Spleen (tissue), 11 donors: ENCODE results near the gene PAPOLG. TPM values are rescaled to one million over a fixed set of nuclear protein-coding genes. Genes with fewer than 3 reads are reported as not detected.
A peak's percentile ranks its signal among the peaks of the same experiment; 100 is the strongest.

ENCODE experiments used
- DNase-seq: peaks from one replicate; pipeline ENCODE4 v3.0.0-alpha.2; 2020
- H3K27ac ChIP-seq, 8 donors: fragments of 200-600 bp; sonication (generic) in 7 of 8; 1 replicate in 4 of 8; 2 replicates in 4 of 8; pipeline versions ENCODE4 v1.5.0 to v1.8.0; 2016 to 2021; ENCODE audit warnings: inconsistent platforms in 4 of 8, mild to moderate bottlenecking in 4 of 8, moderate library complexity in 1 of 8
- H3K27me3 ChIP-seq, 7 donors: fragments of 200-600 bp; sonication (generic) in 6 of 7; replicated peaks in 1 of 7; 1 replicate in 4 of 7; 2 replicates in 3 of 7; pipeline versions ENCODE4 v1.5.0 to v1.8.0; 2016 to 2021; ENCODE audit warnings: inconsistent platforms in 3 of 7, mild to moderate bottlenecking in 1 of 7
- H3K36me3 ChIP-seq, 6 donors: fragments of 200-600 bp; sonication (generic) in 5 of 6; 1 replicate in 4 of 6; 2 replicates in 2 of 6; pipeline versions ENCODE4 v1.5.0 to v1.8.0; 2016 to 2021; ENCODE audit warnings: inconsistent platforms in 2 of 6
- H3K4me1 ChIP-seq, 6 donors: fragments of 200-600 bp; sonication (generic) in 5 of 6; 1 replicate in 3 of 6; 2 replicates in 3 of 6; pipeline versions ENCODE4 v1.5.0 to v1.8.0; 2016 to 2021; ENCODE audit warnings: inconsistent platforms in 3 of 6
- H3K4me3 ChIP-seq, 8 donors: fragments of 200-600 bp; sonication (generic) in 7 of 8; 1 replicate in 4 of 8; 2 replicates in 4 of 8; pipeline versions ENCODE4 v1.5.0 to v1.8.0; 2016 to 2021; ENCODE audit warnings: inconsistent platforms in 4 of 8, mild to moderate bottlenecking in 4 of 8, moderate library complexity in 2 of 8
- H3K9me3 ChIP-seq, 8 donors: fragments of 200-600 bp; sonication (generic) in 7 of 8; 1 replicate in 4 of 8; 2 replicates in 4 of 8; pipeline versions ENCODE4 v1.5.0 to v1.8.0; 2016 to 2021; ENCODE audit warnings: inconsistent platforms in 4 of 8
- CTCF ChIP-seq, 11 experiments: fragments of 200-600 bp in 7 of 11; fragments of 450-650 bp in 4 of 11; sonication (generic) in 4 of 11; IDR thresholded peaks in 8 of 11; conservative IDR thresholded peaks in 3 of 11; 1 replicate in 7 of 11; 2 replicates in 4 of 11; pipeline versions ENCODE4 v1.4.0 to v1.8.0; 2016 to 2021; ENCODE audit warnings: antibody characterized with exemption in 11 of 11, inconsistent platforms in 4 of 11, mild to moderate bottlenecking in 1 of 11
- POLR2A ChIP-seq, 3 donors: fragments of 450-650 bp; IDR thresholded peaks; one replicate each; pipeline ENCODE4 v1.5.1; 2017; ENCODE audit warnings: antibody characterized with exemption in 3 of 3, mild to moderate bottlenecking in 1 of 3
- POLR2AphosphoS5 ChIP-seq, 3 donors: sonication (generic); formaldehyde crosslinking; IDR thresholded peaks; one replicate each; pipeline ENCODE4 v1.5.1; 2017; ENCODE audit warnings: antibody characterized with exemption in 3 of 3
- WGBS, 5 donors: extraction: QIAGEN DNeasy Blood & Tissue Kit in 3 of 5; methylation state at CpG; one replicate each; pipeline versions ENCODE4 v1.1.5 to v1.1.7; 2013 to 2018; 5-methylcytosine and 5-hydroxymethylcytosine counted together
- intact Hi-C: fragments of 100-400 bp; cut with DNase I; formaldehyde crosslinking; loops from one replicate; pipeline ENCODE4 v1.15.0; 2023; ENCODE audit warnings: low total_unique reads
- polyA plus RNA-seq, 3 donors: library from polyadenylated mRNA; stranded (reverse); fragments of 200-250 nt; gene quantifications; one replicate each; pipeline ENCODE4 v1.2.1, GENCODE V29; 2013
- total RNA-seq, 7 donors: library from RNA; depleted of rRNA in 3 of 7; stranded (reverse); fragments of >200 nt in 3 of 7; fragmentation: NEBNext Ultra II Directional in 4 of 7; extraction: Animal tissue kit (Norgen Biotek cat#: 25700) in 4 of 7; gene quantifications; one replicate each; pipeline versions ENCODE4 v1.1.0 to v1.2.1, GENCODE V29; 2016 to 2021
- donor health status: healthy with polysubstance abuse.
- donor health status: DM: no; HTN: no; CAD: no; lungs with moderate emphysema.
- donor health status: DM: no; HTN: no; CAD: no.
- donor health status: Bipolar disorder and iron deficiency.
- donor health status: healthy.
- donor health status: DM: no; HTN: no; CAD: no.
- donor health status: DM: yes; HTN: yes; CAD: no.

The PAPOLG gene
- total and polyA plus RNA-seq, 10 donors = 4.2 to 27.9 (median 21.3) TPM

GRCh38 chr2:60745761-60746160 is 10.3 kb upstream of the PAPOLG start:
- TF ChIP-seq POLR2AphosphoS5 (IDR thresholded peaks at IDR 0.05) (no peak), POLR2A (IDR thresholded peaks at IDR 0.05) (no peak), CTCF (IDR thresholded peaks at IDR 0.05 in 8 of 11, conservative IDR thresholded peaks at IDR 0.05 in 3 of 11) (no peak)
- H3K27me3 ChIP-seq = no peaks in the 10 kb centered on the region
- no peak for DNase-seq
- WGBS, 5 donors = 35 to 51% (median 38%) methylated on average over 5 to 7 of the region's 7 CpGs
- no peak overlapping the region for H3K27ac ChIP-seq
- H3K4me1 ChIP-seq = peaks cover 0 to 13% (median 2%) of the 10 kb centered on the region in 6 donors
- no peaks in the 10 kb centered on the region for H3K36me3 ChIP-seq
- no peaks in the 10 kb centered on the region for H3K9me3 ChIP-seq
- intact Hi-C loops = no loop called here
- H3K4me3 ChIP-seq = no peak overlapping the region

GRCh38 chr2:60746318-60746717 is 9.8 kb upstream of the PAPOLG start:
- Histone ChIP-seq H3K9me3 (no peaks in the 10 kb centered on the region), H3K27ac (no peak overlapping the region), H3K36me3 (no peaks in the 10 kb centered on the region), H3K4me3 (no peak overlapping the region), H3K4me1 (peaks cover 0 to 13% (median 2%) of the 10 kb centered on the region in 6 donors), H3K27me3 (no peaks in the 10 kb centered on the region)
- WGBS, 5 donors = 87 to 94% (median 92%) methylated on average over 8 of the region's 8 CpGs
- intact Hi-C loops = no loop called here
- TF ChIP-seq CTCF (IDR thresholded peaks at IDR 0.05 in 8 of 11, conservative IDR thresholded peaks at IDR 0.05 in 3 of 11) = no peak
- DNase-seq = no peak

- H3K4me3 ChIP-seq = no peak overlapping the region
- no peak for DNase-seq
- 82 to 95% (median 86%) methylated on average over 1 of the region's 1 CpG for WGBS, 5 donors
- H3K36me3 ChIP-seq = peaks cover 4 to 60% (median 42%) of the 10 kb centered on the region in 6 donors
- no peaks in the 10 kb centered on the region for H3K9me3 ChIP-seq
- TF ChIP-seq POLR2AphosphoS5 (IDR thresholded peaks at IDR 0.05) (no peak), POLR2A (IDR thresholded peaks at IDR 0.05) (no peak), CTCF (IDR thresholded peaks at IDR 0.05 in 8 of 11, conservative IDR thresholded peaks at IDR 0.05 in 3 of 11) (no peak)
- peaks cover 10 to 47% (median 34%) of the 10 kb centered on the region in 6 donors for H3K4me1 ChIP-seq
- intact Hi-C loops = no loop called here
- H3K27ac ChIP-seq = peak overlapping the region in 4 of 8 donors; percentile 1 to 36 (median 6)
- H3K27me3 ChIP-seq = no peaks in the 10 kb centered on the region
These were observed 3.6 kb downstream of the PAPOLG start for GRCh38 chr2:60759654-60760053.

GRCh38 chr2:60764736-60765534 is 8.9 kb downstream of the PAPOLG start:
- DNase-seq = no peak
- no peak for TF ChIP-seq POLR2AphosphoS5 (IDR thresholded peaks at IDR 0.05)
- TF ChIP-seq CTCF (IDR thresholded peaks at IDR 0.05 in 8 of 11, conservative IDR thresholded peaks at IDR 0.05 in 3 of 11) = no peak
- no peak for TF ChIP-seq POLR2A (IDR thresholded peaks at IDR 0.05)
- Histone ChIP-seq H3K4me3 (no peak overlapping the region), H3K9me3 (no peaks in the 10 kb centered on the region), H3K27ac (no peak overlapping the region), H3K27me3 (no peaks in the 10 kb centered on the region), H3K36me3 (peaks cover 4 to 100% (median 70%) of the 10 kb centered on the region in 6 donors), H3K4me1 (peaks cover 0 to 13% (median 0%) of the 10 kb centered on the region in 6 donors)
- WGBS, 5 donors = 79 to 88% (median 85%) methylated on average over 3 of the region's 3 CpGs
- intact Hi-C loops = no loop called here
